NCI-H748 treated with DMSO at 0.1 percent for 48 hours (cell line): ENCODE results near the gene TEX35.
"Not testable (repeated sequence)": the region's sequence is repeated elsewhere in the genome, so short reads cannot be mapped to it uniquely, and the experiment has no call there.

Source experiments
- DNase-seq: peaks from one replicate; lab custom pipeline; 2025; lab: John Stamatoyannopoulos, UW

The TEX35 gene

GRCh38 chr1:178495158-178495557 lies 17.8 kb upstream of the TEX35 start:
- DNase-seq: no peak

DNA sequence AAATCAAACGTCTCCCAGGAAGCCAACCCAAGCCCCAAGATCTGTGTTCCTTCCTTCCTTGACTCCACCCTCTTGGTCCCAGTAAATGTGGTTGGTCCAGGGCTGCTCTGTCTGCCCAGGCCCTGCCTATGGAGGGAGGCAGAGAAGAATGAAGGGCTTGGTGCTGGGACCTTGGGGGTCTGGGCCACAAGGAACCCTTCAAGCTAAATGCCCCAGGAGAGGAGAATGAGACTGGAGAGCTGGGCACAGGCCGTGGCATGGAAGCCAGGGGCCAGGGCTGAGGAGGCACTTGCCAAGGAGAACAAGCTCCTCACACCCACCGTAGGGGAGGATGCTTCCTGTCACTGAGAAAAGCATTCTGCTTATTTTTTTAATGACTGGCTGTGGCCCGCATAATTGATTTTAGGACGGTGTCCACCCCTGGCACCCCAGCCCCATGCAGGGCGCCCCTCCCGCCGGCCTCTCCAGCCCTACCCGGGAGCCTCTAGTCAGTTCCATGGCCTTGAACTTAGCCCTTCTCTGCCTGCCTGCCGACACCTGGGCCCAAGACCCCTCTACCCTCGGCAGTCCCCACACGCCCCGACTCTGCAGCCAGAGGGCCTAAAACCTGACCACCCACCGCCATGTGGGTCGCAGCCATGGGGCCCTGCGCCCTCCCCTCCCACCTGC lies 17.0 kb upstream of the TEX35 start:
- no peak for DNase-seq

- DNase-seq: no peak
Measured at GRCh38 chr1:178496410-178497135, 16.3 kb upstream of the TEX35 start, which contains the start of gene CLEC20A. Gene CLEC20A (minus strand): TSS chr1:178496964. CDS start chr1:178496939, 25 bp downstream.

GRCh38 chr1:178497903-178498478 lies 14.9 kb upstream of the TEX35 start:
- no peak for DNase-seq

DNA sequence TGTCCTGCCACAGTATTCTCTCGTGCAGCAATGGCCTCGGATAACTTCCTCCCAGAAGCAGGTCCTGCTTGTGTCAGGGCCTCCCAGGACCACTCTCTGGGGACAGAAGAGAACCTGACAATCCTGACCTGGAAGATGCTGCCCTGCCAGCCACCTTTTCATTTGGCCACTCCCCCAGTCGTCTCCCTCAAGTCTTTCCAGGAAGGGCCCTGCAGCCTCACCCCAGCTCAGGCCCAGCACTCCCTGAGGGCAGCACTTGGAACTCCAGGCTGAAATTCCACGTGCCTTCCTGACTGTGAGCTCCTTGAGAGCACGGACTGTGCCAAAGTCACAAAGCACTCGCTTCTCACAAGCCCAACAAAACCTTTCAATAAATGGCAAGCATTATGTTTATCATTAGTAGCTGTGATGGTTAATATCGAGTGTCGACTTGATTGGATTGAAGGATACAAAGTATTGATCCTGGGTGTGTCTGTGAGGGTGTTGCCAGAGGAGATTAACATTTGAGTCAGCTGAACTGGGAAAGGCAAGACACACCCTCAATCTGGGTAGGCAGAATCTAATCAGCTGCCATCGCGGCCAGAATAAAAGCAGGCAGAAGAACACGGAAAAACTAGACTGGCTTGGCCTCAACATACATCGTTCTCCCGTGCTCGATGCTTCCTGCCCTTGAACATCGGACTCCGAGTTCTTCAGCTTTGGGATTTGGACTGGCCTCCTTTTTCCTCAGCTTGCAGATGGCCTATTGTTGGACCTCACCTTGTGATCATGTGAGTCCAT lies 13.8 kb upstream of the TEX35 start:
- no peak for DNase-seq

DNA sequence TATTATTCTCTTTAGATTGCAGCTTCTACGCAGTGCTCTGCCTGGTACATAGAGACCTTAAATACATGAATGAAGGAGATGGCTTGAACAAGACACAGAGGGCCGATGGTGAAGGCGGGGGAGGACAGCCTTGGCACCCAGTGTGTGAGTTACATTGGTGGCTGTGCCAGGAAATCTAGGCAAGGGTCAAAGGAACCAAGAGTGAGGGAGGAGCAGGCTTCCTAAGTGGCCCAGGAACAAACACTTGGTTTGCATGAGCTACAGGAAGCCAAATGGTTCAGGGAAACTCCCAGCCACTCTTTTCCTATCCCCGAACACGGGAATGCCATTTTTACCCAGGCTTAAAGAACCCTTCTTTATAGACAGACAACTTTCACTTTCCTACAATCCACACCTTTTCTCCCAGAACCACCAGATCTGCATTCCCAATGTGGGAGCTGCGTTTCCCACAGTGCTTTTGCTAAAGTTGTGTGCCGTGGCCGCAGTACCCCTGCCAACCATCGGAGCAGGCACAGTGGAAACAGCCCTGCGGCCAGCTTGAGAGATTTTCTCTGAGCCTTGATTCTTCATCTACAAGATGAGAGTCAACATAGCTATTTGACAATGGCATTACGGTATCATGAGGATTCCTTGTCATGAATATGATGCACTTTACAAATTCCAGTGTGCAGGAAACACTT lies 12.7 kb upstream of the TEX35 start:
- DNase-seq: no peak

DNA sequence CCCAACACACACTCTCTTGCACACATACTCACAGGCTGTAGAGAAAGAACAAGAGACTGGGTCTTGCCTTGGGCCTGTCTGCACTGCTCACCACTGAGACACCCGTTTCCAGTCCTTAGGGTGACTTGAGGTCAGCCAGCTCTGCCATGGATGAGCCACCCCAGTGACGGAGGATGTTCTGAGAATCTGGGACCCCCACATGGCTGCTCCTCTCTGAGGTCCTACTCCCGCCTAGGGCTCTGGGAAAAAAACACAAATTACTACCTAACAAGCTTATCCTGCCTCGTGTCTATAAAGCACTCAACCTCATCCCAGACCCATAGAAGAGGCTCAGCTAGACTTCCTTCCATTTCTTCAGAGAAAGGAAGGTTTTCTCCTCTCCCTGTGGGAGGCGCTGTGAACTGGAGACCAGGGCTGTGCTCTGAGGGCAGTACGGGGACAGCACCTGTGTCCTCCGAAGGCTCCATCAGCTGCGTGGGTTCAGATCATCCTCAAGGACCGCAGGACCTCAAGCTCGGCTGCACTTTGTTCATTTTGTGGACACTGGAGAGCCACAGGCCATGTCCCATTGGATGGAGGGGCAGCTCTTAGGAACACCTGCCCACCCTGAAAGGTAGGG lies 11.9 kb upstream of the TEX35 start:
- no peak for DNase-seq

DNA sequence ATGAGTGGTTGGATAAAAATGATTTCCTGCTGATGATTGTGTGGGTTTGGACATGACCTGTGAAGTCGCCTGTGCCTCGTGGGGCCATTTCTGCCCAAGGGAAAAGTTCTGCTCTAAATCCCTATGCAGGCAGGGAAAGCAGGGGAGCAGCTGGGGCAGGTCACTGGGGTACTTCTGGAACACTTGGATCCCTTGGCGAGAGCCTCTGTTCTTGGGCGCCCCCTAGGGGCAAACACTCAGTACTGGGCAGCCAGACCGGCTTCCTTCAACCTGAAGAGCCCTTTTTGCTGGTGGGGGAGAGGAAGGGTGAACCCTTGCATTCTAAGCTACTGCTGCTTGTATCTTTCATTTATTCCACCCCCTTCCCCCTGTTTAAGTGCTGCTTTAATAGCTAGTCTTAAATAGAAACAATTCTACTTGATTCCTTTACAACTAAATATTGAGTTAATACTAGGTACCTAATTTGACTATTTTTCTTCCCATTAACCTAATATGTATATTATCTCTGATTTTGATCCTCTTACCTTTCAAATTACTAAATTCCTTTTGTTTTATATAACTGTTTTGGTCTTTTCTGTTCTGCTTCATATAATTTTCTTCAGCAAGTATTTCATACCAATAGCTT lies 11.1 kb upstream of the TEX35 start:
- DNase-seq: peak; percentile 30

- DNase-seq: no peak
Measured at GRCh38 chr1:178502330-178502714, 10.6 kb upstream of the TEX35 start.

DNA sequence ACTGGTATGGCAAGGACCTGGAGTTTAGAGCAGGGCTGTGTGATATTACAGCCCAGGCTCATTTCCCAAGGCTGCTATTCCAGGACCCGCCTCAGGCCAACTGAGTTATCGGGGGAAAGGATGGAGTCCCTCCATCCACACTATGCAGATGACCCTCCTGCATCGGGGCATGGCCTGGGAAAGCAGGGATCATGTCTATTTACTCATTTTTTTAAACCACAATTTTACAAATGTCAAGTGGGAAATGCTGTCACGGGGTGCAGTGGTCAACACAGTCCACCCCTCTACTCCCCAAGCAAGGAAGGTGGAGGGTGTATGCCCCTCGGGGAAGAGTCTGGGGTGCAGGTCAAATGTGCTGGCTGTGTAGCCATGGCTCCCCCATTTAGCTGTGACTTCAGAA lies 10.1 kb upstream of the TEX35 start:
- no peak for DNase-seq

DNA sequence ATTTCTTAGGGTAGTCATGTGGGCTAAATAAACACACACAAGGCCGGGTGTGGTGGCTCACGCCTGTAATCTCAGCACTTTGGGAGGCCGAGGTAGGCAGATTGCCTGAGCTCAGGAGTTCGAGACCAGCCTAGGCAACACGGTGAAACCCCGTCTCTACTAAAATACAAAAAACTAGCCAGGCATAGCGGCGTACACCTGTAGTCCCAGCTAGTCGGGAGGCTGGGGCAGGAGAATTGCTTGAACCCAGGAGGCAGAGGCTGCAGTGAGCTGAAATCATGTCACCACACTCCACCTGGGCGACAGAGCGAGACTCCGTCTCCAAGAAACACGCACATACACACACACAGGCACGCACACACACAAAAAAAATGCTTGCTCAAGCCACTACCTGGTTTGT lies 9.6 kb upstream of the TEX35 start:
- DNase-seq: not testable (repeated sequence)

DNA sequence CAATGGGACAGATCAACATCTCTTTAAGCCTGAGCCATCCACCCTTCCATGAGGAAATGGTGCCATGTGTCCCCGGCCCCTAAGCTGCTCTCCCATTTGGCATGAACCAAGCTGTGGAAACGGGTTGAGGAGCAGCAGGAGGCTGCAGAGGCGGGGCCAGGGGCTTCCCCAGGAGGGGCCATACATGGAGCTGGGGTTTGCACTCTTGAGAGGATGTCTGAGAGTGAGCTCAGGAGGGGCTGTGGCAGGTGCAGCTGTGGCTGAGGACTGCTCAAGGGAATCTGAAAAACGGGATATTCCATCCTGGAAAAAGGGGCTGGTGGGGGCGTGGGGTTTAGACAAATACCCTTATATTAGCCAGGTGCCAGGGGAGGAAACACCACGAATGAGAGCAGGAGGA lies 9.1 kb upstream of the TEX35 start:
- DNase-seq: no peak

- DNase-seq: no peak
Measured at GRCh38 chr1:178504286-178504685, 8.6 kb upstream of the TEX35 start.

DNA sequence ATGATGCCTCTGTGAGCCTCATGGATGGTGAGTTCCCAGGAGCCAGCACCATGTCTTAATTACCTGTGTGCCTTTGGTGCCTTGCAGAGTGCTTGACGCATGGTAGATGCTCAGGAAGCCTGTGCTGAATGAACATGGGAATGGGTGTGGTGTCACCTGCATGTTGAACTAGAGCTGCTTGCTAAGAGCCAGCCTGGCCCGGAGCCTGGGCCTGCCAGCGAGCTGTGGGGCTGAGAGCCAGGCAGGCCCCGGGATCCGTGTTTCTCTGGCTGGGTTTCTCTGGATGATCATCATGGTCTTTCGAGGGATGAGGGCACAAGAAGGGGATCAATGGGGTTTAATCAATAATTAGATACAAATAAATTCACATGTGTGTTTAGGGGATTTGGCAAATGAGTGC lies 6.7 kb upstream of the TEX35 start:
- no peak for DNase-seq

GRCh38 chr1:178506669-178507068 lies 6.2 kb upstream of the TEX35 start:
- DNase-seq: no peak

- no peak for DNase-seq
Measured at GRCh38 chr1:178509414-178510007, 3.4 kb upstream of the TEX35 start.

DNA sequence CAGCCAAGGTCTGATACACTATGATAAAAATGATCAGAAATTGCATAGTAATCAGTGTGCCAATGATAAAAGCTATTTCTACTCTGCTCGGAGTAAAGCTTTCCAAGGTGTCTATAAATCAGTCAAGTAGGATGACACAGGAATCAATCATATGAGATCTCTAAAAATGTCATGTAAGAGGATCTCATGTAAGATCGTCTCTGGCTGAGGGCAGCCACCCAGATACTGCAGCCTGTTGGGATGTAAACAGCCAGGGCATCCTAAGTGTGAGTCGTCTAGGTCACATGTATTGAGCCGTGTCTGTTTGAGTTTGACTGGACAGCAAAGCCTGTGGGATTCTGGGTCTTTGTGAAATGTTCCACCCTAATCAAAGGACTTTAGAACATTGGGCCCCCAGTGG lies 2.8 kb upstream of the TEX35 start:
- DNase-seq: no peak

DNA sequence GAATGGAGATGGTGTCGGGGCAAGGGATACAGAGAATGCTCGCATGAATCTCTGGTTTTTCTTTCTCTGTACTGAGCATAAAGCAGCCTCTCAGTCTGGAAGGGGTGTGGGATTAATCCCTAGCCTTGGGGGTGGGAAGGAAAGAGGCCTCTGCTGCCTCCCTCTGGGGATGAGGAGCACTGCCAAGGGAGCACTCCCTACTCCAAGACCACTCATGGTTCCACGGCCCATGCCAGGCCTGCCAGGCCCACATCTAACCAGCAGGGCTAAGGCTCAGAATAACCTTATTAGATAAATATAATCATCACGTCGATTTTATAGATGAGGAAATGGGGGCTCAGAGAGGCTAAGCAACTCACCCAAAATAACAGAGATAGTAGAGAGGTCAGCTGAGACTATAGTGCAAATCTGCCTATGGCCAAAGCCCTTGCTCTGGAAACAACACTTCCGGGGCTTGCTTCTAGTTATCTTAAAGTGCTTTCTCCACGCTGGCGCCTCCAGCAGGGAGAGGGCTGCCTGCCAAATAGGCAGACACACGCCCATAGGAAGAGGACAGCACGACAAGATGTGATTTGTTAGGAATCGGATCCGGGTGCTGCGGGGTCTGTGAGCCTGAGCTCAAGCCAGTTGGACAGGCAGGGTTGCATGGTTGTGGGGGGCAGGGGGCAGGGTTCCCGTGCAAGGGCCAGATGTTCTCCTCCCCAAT lies 522 bp downstream of the TEX35 start:
- no peak for DNase-seq

DNA sequence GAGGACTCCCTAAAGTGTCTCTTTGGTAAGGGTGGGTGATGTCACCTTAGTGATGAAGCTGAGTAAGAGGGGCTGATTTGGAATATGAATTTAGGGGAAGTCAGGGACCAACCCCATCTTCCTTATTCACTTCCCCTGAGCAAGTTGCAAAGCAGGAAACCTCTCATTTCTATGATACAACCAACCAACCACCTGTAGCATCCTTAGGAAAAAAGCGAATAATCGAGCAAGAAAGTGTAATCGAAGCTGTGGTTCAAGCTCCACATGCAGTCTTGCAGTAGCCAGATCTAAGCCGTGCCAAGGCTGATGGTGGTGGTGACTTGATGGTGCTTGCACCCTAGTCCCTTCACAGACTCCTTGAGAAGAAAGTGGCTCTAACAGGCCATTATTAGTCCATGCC lies 3.2 kb downstream of the TEX35 start:
- DNase-seq: no peak

DNA sequence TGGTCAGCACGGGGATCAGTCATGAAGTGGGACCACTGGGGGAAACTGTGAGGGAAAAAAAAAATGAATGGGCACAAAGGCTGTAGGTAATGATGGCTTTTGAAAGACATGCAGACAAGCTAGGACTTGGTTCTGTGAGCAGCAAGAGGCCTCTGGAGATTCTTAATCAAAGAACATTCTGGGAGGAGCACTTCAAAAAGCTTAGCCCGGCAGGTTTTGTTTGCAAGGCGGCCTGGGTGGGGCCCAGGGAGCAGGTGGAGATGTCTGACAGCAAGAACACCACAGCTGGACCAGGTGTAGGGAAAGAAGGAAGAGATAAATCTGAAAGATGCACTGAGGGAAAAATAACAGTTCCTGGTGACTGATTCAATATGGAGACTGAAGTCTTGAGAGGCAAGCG lies 6.0 kb downstream of the TEX35 start:
- DNase-seq: no peak
